Retinal pigment epithelial cell (primary cell): ENCODE measurements around the gene LMAN1.

Source experiments
- DNase-seq: peaks from one replicate; pipeline ENCODE4 v3.0.0-alpha.2; 2010; ENCODE audit warnings: low read depth
- H3K4me3 ChIP-seq: 2 replicates; pipeline ENCODE4 v1.5.1; 2011; ENCODE audit warnings: mild to moderate bottlenecking, low read length, control low read depth, moderate library complexity
- TF ChIP-seq, protein P1 (sequence below): conservative IDR thresholded peaks from 2 replicates; pipeline ENCODE4 v1.5.1; 2011; ENCODE audit warnings: low read depth, low read length, control low read depth, inconsistent platforms

LMAN1 gene, protein sequence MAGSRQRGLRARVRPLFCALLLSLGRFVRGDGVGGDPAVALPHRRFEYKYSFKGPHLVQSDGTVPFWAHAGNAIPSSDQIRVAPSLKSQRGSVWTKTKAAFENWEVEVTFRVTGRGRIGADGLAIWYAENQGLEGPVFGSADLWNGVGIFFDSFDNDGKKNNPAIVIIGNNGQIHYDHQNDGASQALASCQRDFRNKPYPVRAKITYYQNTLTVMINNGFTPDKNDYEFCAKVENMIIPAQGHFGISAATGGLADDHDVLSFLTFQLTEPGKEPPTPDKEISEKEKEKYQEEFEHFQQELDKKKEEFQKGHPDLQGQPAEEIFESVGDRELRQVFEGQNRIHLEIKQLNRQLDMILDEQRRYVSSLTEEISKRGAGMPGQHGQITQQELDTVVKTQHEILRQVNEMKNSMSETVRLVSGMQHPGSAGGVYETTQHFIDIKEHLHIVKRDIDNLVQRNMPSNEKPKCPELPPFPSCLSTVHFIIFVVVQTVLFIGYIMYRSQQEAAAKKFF

DNA sequence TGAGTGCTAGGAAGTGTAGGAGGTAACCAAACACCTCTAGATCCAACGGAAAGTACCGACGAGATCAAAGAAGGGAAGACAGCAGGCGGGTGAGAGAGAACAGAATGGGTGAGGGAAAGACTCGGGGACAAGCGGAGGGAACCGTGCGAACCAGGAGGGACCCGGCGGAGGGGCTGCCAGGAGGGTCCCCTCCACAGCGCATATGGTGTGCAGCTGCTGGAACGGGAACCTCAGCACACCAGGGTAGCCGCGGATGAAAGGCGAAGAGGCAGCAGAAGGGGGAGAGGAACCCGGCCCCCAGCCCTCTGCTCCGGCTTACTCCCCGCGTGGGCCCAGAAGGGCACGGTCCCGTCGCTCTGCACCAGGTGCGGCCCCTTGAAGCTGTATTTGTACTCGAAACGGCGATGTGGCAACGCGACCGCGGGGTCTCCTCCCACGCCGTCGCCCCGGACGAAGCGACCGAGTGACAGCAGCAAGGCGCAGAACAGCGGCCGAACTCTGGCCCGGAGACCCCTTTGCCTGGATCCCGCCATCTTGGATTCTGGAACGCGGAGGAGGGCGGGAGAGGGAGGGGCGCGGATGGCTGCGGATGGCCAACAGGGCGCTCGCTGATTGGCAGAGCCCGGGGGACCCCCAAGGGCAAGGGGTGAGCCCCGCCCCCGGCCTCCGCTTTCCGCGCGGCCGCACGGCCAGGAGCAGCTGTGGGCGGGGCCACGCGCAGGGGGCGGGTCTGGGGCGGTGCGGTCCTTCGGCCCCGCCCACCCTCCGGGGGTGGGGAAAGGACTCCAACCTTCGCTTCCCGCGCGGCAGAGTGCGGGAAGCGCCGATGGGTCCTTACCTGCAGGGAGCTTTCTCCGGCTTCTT, at the start of gene LMAN1:
TSS of gene LMAN1 (minus strand) at position 554 of the 864 bp plus-strand sequence. CDS start at position 533, 21 bp downstream.
- H3K4me3 ChIP-seq, result peak within 1 kb of the TSS; percentile 96

DNA sequence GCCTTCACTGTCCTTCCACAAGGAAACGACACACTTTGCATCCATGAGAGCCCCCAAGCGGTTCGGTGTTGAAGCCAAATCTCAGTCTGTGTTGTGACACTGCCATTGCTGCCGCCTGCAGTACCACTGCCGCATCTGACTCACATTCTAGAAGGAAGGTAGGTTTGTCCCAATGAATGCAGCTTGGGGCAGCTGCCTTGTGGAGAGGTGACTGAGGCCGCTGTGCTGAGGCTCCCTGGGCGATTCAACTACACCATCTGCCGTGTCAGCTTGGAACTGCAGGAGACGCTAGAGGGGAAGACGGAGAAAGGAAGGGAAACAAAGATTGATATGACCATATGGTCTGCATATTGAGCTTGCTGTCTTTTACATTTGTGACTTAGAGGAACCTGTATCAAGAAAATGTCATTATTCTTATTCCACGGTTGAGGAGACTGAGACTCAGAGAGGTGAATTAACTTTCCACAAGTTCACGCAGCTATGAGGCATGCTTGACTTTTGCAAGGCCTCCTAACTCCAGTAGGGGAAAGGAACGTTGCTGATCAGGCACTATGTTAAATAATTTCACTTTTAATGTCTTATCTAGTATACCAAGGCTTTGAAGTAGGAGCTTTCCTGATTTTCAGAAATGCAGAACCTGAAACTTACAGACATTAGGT, 43.5 kb upstream of the LMAN1 start:
- H3K4me3 ChIP-seq, result no peak overlapping the region
- TF ChIP-seq, protein P1, sequence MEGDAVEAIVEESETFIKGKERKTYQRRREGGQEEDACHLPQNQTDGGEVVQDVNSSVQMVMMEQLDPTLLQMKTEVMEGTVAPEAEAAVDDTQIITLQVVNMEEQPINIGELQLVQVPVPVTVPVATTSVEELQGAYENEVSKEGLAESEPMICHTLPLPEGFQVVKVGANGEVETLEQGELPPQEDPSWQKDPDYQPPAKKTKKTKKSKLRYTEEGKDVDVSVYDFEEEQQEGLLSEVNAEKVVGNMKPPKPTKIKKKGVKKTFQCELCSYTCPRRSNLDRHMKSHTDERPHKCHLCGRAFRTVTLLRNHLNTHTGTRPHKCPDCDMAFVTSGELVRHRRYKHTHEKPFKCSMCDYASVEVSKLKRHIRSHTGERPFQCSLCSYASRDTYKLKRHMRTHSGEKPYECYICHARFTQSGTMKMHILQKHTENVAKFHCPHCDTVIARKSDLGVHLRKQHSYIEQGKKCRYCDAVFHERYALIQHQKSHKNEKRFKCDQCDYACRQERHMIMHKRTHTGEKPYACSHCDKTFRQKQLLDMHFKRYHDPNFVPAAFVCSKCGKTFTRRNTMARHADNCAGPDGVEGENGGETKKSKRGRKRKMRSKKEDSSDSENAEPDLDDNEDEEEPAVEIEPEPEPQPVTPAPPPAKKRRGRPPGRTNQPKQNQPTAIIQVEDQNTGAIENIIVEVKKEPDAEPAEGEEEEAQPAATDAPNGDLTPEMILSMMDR, result peak; percentile 98
- peak; percentile 79 for DNase-seq

More for the DNA sequence above, at the start of gene LMAN1:
- TF ChIP-seq, protein P1, result no peak
- DNase-seq, result peak; percentile 70

DNA sequence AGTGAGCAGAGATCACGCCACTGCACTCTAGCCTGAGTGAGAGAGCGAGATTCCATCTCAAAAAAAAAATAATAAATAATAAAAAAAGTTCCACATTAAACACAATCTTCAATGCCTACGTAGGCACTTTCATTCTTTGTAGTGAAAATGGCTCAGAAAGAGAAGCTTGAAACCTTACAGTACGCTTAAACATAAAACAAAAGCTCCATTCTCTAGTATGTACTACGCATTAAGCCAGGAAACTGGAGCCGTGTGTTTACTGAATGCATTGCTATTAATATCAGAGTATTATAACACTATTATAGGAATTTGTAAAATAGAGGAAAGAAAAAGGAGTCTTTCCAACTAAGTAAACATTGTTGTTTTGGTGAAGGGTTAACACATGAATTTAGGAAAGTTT, 41.3 kb upstream of the LMAN1 start:
- TF ChIP-seq, protein P1, result no peak
- no peak for DNase-seq
- H3K4me3 ChIP-seq, result no peak overlapping the region

DNA sequence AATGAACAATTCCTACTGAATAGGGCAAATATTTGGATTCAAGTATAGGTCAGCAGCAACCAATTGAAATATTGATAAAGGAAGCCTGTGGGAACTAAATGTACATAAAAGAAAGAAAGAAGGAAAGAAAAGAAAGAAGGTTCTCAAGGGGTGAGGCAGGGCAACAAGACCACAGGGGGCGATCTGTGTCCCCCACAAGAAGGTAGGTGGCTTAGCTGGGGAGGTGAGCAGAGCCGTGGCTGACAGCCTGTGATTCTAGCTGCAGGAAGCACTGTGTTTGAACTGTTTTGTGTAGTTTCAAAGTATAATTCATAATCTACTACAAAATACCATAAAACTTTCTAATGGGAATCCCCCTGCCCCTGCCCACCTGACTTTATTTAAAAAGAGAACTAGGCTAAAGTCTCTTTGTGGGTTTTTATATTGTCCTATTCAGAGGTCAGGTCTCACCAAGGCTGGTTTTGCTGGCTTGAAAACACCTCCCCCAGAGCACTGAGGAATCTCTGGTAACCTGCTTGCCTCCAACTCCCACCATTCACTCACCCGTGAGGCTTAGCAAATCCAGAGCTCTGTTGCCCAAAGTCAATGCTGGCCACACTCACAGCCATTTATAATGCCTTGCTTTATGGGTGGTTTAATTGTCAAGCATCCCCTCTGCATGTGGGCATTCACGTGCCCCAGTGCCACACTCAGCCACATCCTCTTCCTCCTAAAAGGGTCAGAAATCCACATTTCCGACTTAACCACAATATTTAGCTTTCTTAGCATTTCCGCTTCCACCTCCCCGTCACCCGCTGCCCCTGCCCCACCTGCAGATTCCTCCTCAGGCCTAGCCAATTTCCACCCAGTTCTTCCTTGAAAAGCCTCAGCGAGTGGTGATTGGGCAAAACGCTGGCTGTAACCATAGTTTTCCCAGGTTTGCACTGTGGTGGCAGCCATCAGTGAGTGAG, 36.4 kb upstream of the LMAN1 start:
- no peak overlapping the region for H3K4me3 ChIP-seq
- TF ChIP-seq, protein P1, result no peak
- DNase-seq, result no peak

DNA sequence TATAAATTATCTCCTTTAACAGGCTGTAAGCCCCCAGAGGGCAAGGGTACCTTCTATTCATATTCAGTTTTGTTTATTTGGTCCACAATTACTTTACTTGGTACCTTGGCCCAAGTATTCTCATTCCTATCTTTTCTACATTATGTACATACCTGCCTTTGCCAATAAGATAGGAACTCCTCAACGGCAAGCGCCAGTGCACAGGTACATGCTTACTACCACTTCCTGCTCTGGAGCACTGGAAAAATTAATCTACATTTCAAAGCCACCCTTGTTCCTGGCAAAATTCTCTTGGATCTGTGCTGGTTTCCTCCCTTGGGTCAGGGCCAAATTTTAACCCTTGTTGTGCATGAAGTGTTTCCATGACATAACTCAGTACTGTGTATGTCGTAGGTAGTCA, 34.3 kb upstream of the LMAN1 start:
- no peak for DNase-seq
- TF ChIP-seq, protein P1, result no peak
- no peak overlapping the region for H3K4me3 ChIP-seq

DNA sequence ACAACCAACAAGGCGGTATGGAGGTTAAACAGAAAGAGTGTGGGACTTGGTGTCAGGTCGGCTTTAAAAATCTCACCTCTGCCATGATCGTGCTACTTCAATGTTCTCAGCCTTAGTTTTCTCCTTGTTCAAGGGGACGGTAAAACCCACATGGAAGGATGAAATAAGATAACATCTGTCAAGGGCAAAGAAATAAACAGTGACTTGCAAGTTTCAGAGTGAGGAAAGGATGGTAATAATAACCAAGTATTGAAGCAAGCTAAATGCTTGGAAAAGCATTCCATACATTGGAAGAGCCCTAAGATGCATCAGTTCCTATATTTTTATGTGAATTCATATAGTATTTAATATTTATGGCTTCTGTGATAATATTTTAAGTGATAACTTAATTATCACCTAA, 29.8 kb upstream of the LMAN1 start:
- no peak overlapping the region for H3K4me3 ChIP-seq
- DNase-seq, result no peak

More for the DNA sequence above, 29.8 kb upstream of the LMAN1 start:
- TF ChIP-seq, protein P1, result no peak
